ENCODE data around the gene UBASH3B. TPM values are rescaled to one million over a fixed set of nuclear protein-coding genes. Genes with fewer than 3 reads are reported as not detected.

Gene UBASH3B
- total RNA-seq, 2 experiments from 2014 or later: 54.7 to 73.0 TPM

DNA sequence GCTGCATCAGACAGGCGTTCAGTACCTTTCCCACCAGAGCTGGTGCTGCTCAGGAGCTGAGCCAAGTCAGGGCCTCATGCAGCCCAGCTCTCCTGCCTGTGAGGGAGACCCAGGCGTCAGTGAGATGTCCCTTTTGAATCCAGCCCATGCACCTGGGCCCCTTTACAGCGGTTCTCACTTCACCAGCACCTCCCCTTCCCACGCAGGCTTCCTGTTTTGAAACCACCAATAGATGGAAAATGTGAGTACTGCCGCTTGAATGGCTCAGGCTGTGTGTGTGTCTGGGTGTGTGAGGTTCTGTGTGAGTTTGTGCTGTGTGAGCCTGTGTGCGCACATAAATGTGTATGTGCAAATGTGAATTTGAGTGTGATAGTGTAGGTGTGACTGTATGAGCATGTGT is 88.4 kb downstream of the UBASH3B start:
- H4K20me1 ChIP-seq (ENCODE audit: insufficient read depth, low read length): no peaks in the 10 kb centered on the region
- no TSS peak for BruUV-seq (replicated peaks)
- peak overlapping the region; percentile 57; the same call in 1 of the 2 replicates for H2AFZ ChIP-seq (ENCODE audit: low read length)
- CTCF ChIA-PET (ENCODE audit: unreplicated experiment): interaction anchor here (1.1 to 2.8 kb wide), 2 partner anchors 11 to 17 kb away, joined by 3 to 20 read pairs; no protein-coding TSS in a partner anchor
- peaks cover 21% of the 10 kb centered on the region; the same call in 1 of the 2 replicates for H3K79me2 ChIP-seq (ENCODE audit: insufficient read depth, low read depth, low read length)
- H3K4me3 ChIP-seq (ENCODE audit: low read depth, low read length, poor library complexity, severe bottlenecking): peak overlapping the region; percentile 53
- H3K36me3 ChIP-seq (ENCODE audit: insufficient read depth, low read length): no peaks in the 10 kb centered on the region
- peaks cover 89% of the 10 kb centered on the region for H3K4me1 ChIP-seq (ENCODE audit: insufficient read depth, low read length, poor library complexity, severe bottlenecking)
- POLR2A ChIA-PET: interaction anchor here (0.7 to 7.4 kb wide), 11 partner anchors 9 to 87 kb away, joined by 3 to 88 read pairs (median 4); partner anchors contain the start of gene UBASH3B
- H3K9me3 ChIP-seq (ENCODE audit: low read length): no peaks in the 10 kb centered on the region
- TF ChIP-seq EZH2phosphoT487 (IDR thresholded peaks at IDR 0.05; ENCODE audit: borderline replicate concordance, low read depth, low read length): no peak
- TF ChIP-seq, protein P1, sequence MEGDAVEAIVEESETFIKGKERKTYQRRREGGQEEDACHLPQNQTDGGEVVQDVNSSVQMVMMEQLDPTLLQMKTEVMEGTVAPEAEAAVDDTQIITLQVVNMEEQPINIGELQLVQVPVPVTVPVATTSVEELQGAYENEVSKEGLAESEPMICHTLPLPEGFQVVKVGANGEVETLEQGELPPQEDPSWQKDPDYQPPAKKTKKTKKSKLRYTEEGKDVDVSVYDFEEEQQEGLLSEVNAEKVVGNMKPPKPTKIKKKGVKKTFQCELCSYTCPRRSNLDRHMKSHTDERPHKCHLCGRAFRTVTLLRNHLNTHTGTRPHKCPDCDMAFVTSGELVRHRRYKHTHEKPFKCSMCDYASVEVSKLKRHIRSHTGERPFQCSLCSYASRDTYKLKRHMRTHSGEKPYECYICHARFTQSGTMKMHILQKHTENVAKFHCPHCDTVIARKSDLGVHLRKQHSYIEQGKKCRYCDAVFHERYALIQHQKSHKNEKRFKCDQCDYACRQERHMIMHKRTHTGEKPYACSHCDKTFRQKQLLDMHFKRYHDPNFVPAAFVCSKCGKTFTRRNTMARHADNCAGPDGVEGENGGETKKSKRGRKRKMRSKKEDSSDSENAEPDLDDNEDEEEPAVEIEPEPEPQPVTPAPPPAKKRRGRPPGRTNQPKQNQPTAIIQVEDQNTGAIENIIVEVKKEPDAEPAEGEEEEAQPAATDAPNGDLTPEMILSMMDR (conservative IDR thresholded peaks at IDR 0.05; ENCODE audit: low read length): no peak
- no peaks in the 10 kb centered on the region for H3K9me2 ChIP-seq (ENCODE audit: insufficient read depth, low read length)
- H3K4me2 ChIP-seq (ENCODE audit: low read length): peak overlapping the region; percentile 66
- intact Hi-C loops (cut with micrococcal nuclease; ENCODE audit: unreplicated experiment): loop anchor here (2.0 kb wide), 1 partner anchor 75 kb away; no protein-coding TSS in a partner anchor
- DNase-seq (ENCODE audit: low spot score): peak; percentile 92
- H3K27ac ChIP-seq (ENCODE audit: low read depth, low read length, poor library complexity, severe bottlenecking): peak overlapping the region; percentile 85

DNA sequence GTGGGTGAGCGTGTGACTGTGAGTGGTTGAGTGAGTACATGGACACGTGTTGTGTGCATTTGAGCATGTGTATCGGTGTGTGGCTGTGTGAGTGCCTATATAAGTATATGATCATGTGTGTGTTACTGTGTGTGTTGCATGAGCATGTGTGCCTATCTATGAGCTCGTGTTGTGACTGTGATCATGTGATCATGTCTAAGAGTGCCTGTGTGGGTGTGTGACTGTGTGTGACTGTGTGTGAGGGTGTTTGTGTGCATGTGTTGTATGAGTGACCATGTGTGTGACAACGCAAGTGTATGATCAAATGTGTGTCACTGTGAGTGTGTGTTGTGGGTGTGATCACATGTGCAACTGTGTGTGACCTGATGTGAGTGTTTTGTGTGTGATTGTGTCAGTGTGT is 88.8 kb downstream of the UBASH3B start:
- peak overlapping the region; percentile 66 for H3K4me2 ChIP-seq (ENCODE audit: low read length)
- no TSS peak for BruUV-seq (replicated peaks)
- H3K4me3 ChIP-seq (ENCODE audit: low read depth, low read length, poor library complexity, severe bottlenecking): peak overlapping the region; percentile 53
- TF ChIP-seq, protein P1 (conservative IDR thresholded peaks at IDR 0.05; ENCODE audit: low read length): no peak
- no peak for TF ChIP-seq EZH2phosphoT487 (IDR thresholded peaks at IDR 0.05; ENCODE audit: borderline replicate concordance, low read depth, low read length)
- peak overlapping the region; percentile 57; the same call in 1 of the 2 replicates for H2AFZ ChIP-seq (ENCODE audit: low read length)
- peaks cover 93% of the 10 kb centered on the region for H3K4me1 ChIP-seq (ENCODE audit: insufficient read depth, low read length, poor library complexity, severe bottlenecking)
- no peaks in the 10 kb centered on the region for H3K9me3 ChIP-seq (ENCODE audit: low read length)
- no peaks in the 10 kb centered on the region for H4K20me1 ChIP-seq (ENCODE audit: insufficient read depth, low read length)
- H3K79me2 ChIP-seq (ENCODE audit: insufficient read depth, low read depth, low read length): peaks cover 21% of the 10 kb centered on the region; the same call in 1 of the 2 replicates
- peak overlapping the region; percentile 85 for H3K27ac ChIP-seq (ENCODE audit: low read depth, low read length, poor library complexity, severe bottlenecking)
- H3K36me3 ChIP-seq (ENCODE audit: insufficient read depth, low read length): peaks cover 2% of the 10 kb centered on the region; the same call in 1 of the 2 replicates
- no peaks in the 10 kb centered on the region for H3K9me2 ChIP-seq (ENCODE audit: insufficient read depth, low read length)
- no peak for DNase-seq (ENCODE audit: low spot score)
- intact Hi-C loops (cut with micrococcal nuclease; ENCODE audit: unreplicated experiment): loop anchor here (2.0 kb wide), 1 partner anchor 76 kb away; no protein-coding TSS in a partner anchor
- ChIA-PET POLR2A (interaction anchor here (1.0 to 7.4 kb wide), 10 partner anchors 11 to 87 kb away, joined by 3 to 88 read pairs (median 10); partner anchors contain the start of gene UBASH3B), CTCF (ENCODE audit: unreplicated experiment) (interaction anchor here (1.0 to 2.8 kb wide), 3 partner anchors 11 to 28 kb away, joined by 3 to 20 read pairs (median 3); no protein-coding TSS in a partner anchor)

DNA sequence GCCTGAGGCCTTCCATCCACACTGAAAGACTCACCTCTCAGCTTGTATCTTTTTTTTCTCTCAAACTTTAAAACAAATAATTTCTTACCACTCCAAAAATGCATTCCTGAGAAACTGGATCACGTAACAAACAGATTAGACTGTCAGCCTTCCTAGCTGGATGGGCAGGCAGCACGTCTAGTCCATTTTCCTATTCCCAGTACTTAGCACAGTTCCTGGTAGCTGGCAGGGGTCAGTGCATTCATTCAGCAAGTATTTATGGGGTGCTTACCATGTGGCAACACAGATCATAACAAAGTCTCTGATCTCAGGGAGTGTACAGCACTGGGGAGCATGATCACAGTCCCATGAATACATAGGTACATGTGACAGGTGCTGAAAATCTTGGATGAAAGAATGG is 89.6 kb downstream of the UBASH3B start:
- BruUV-seq (replicated peaks): no TSS peak
- POLR2A ChIA-PET: interaction anchor here (0.7 to 7.4 kb wide), 21 partner anchors 9 to 98 kb away, joined by 3 to 88 read pairs (median 5); partner anchors contain the start of gene UBASH3B

More for the DNA sequence above, 89.6 kb downstream of the UBASH3B start:
- no peaks in the 10 kb centered on the region for H4K20me1 ChIP-seq (ENCODE audit: insufficient read depth, low read length)
- no peak overlapping the region for H2AFZ ChIP-seq (ENCODE audit: low read length)
- H3K4me1 ChIP-seq (ENCODE audit: insufficient read depth, low read length, poor library complexity, severe bottlenecking): peaks cover 96% of the 10 kb centered on the region
- peaks cover 3% of the 10 kb centered on the region; the same call in 1 of the 2 replicates for H3K36me3 ChIP-seq (ENCODE audit: insufficient read depth, low read length)
- H3K79me2 ChIP-seq (ENCODE audit: insufficient read depth, low read depth, low read length): peaks cover 21% of the 10 kb centered on the region; the same call in 1 of the 2 replicates
- H3K4me3 ChIP-seq (ENCODE audit: low read depth, low read length, poor library complexity, severe bottlenecking): no peak overlapping the region
- no peaks in the 10 kb centered on the region for H3K9me2 ChIP-seq (ENCODE audit: insufficient read depth, low read length)
- H3K9me3 ChIP-seq (ENCODE audit: low read length): no peaks in the 10 kb centered on the region
- DNase-seq (ENCODE audit: low spot score): no peak
- intact Hi-C loops (cut with micrococcal nuclease; ENCODE audit: unreplicated experiment): loop anchor here (2.0 kb wide), 1 partner anchor 76 kb away; no protein-coding TSS in a partner anchor
- peak overlapping the region; percentile 66 for H3K4me2 ChIP-seq (ENCODE audit: low read length)
- CTCF ChIA-PET (ENCODE audit: unreplicated experiment): interaction anchor here (1.0 to 2.8 kb wide), 7 partner anchors 10 to 89 kb away, joined by 3 to 20 read pairs (median 4); no protein-coding TSS in a partner anchor
- TF ChIP-seq, protein P1 (conservative IDR thresholded peaks at IDR 0.05; ENCODE audit: low read length): no peak
- no peak for TF ChIP-seq EZH2phosphoT487 (IDR thresholded peaks at IDR 0.05; ENCODE audit: borderline replicate concordance, low read depth, low read length)
- H3K27ac ChIP-seq (ENCODE audit: low read depth, low read length, poor library complexity, severe bottlenecking): peak overlapping the region; percentile 85

Data from OCI-LY7 (cell line).